Measurements from ENCODE around the gene ZNF433.

Gene ZNF433

DNA sequence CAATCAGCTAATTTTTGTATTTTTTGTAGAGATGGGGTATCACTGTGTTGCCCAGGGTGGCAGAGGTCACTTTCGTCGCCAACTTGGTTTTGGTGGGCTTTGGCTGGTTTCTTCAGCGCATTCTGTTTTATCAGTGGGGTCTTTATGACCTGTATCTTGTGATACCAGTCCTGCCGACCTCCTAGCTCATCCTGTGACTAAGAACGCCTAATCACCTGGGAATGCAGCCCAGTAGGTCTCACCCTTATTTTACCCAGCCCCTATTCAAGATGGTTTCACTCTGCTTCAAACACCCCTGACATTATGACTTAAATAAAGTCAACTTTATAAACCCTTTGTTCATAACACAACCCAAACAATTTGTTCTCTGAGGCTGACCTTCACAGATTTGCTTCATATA lies 20.3 kb upstream of the ZNF433 start:
- Histone ChIP-seq H3K9ac (ENCODE audit: insufficient read length, low read depth) (no peak overlapping the region), H3K27me3 (ENCODE audit: insufficient read depth, insufficient read length) (no peaks in the 10 kb centered on the region), H3K4me3 (ENCODE audit: insufficient read length, low read depth) (no peak overlapping the region), H3K4me1 (ENCODE audit: insufficient read depth, insufficient read length) (no peaks in the 10 kb centered on the region), H3K36me3 (ENCODE audit: insufficient read depth, insufficient read length, low read length) (no peaks in the 10 kb centered on the region), H3K9me3 (ENCODE audit: insufficient read depth, low read length) (no peaks in the 10 kb centered on the region)
- TF ChIP-seq ZNF274 (IDR thresholded peaks at IDR 0.05; ENCODE audit: low read depth, low read length) (no peak), YY1 (IDR thresholded peaks at IDR 0.05; ENCODE audit: insufficient read depth, insufficient read length) (no peak), SUZ12 (IDR thresholded peaks at IDR 0.05; ENCODE audit: extremely low read depth, insufficient read depth, insufficient read length) (no peak)
- DNase-seq (ENCODE audit: low read depth, low spot score): no peak

DNA sequence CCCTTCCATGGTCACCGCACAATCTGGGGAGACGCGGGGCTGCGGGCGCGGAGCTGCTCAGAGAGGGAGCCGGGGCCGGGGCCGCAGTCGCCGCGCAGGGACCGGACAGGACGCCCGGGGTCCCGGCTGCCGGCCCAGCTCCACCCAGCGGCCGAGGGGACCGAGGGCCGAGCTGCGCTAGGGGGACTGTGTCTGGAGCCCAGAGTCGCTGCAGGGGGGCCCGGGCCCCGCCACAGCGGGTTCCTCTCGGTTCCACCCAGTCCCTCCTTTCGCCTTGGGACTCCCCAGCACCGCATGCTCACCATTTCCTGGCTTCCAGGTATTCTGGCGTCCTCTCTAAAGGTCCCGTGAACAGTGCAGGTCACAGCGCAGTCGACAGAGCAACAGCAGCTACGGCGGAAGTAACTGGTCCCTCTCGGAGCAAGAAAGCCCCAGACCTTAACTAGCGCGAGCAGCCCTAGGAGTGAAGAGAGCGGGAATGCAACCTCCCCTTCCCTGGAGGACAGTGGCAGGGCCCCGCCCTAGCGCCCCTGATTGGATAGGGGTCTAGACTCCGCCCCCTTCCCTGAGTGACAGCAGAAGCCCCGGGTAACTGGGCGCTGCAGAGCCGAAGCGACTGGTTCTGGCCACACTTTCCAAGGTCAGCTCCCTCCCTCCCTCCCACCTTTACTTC lies 17.2 kb upstream of the ZNF433 start, which contains the start of gene ZNF878:
TSS of gene ZNF878 (minus strand) at position 465 of the 673 bp plus-strand sequence. CDS start at position 305, 160 bp downstream.
- no peaks in the 10 kb centered on the region for H3K36me3 ChIP-seq (ENCODE audit: insufficient read depth, insufficient read length, low read length)
- TF ChIP-seq YY1 (IDR thresholded peaks at IDR 0.05; ENCODE audit: insufficient read depth, insufficient read length) (no peak), ZNF274 (IDR thresholded peaks at IDR 0.05; ENCODE audit: low read depth, low read length) (no peak), SUZ12 (IDR thresholded peaks at IDR 0.05; ENCODE audit: extremely low read depth, insufficient read depth, insufficient read length) (no peak)
- H3K9ac ChIP-seq (ENCODE audit: insufficient read length, low read depth): peak within 1 kb of the TSS; percentile 90
- no peaks in the 10 kb centered on the region for H3K27me3 ChIP-seq (ENCODE audit: insufficient read depth, insufficient read length)
- DNase-seq (ENCODE audit: low read depth, low spot score): peak; percentile 98
- H3K9me3 ChIP-seq (ENCODE audit: insufficient read depth, low read length): peaks cover 6% of the 10 kb centered on the region
- peak within 1 kb of the TSS; percentile 73 for H3K4me3 ChIP-seq (ENCODE audit: insufficient read length, low read depth)
- H3K4me1 ChIP-seq (ENCODE audit: insufficient read depth, insufficient read length): no peaks in the 10 kb centered on the region

GRCh38 chr19:12052091-12052496 lies 16.6 kb upstream of the ZNF433 start:
- no peaks in the 10 kb centered on the region for H3K4me1 ChIP-seq (ENCODE audit: insufficient read depth, insufficient read length)
- TF ChIP-seq YY1 (IDR thresholded peaks at IDR 0.05; ENCODE audit: insufficient read depth, insufficient read length) (no peak), ZNF274 (IDR thresholded peaks at IDR 0.05; ENCODE audit: low read depth, low read length) (no peak), SUZ12 (IDR thresholded peaks at IDR 0.05; ENCODE audit: extremely low read depth, insufficient read depth, insufficient read length) (no peak)
- no peak for DNase-seq (ENCODE audit: low read depth, low spot score)
- peaks cover 1% of the 10 kb centered on the region for H3K36me3 ChIP-seq (ENCODE audit: insufficient read depth, insufficient read length, low read length)
- peak overlapping the region; percentile 90 for H3K9ac ChIP-seq (ENCODE audit: insufficient read length, low read depth)
- H3K27me3 ChIP-seq (ENCODE audit: insufficient read depth, insufficient read length): no peaks in the 10 kb centered on the region
- peaks cover 12% of the 10 kb centered on the region for H3K9me3 ChIP-seq (ENCODE audit: insufficient read depth, low read length)
- peak overlapping the region; percentile 73 for H3K4me3 ChIP-seq (ENCODE audit: insufficient read length, low read depth)

DNA sequence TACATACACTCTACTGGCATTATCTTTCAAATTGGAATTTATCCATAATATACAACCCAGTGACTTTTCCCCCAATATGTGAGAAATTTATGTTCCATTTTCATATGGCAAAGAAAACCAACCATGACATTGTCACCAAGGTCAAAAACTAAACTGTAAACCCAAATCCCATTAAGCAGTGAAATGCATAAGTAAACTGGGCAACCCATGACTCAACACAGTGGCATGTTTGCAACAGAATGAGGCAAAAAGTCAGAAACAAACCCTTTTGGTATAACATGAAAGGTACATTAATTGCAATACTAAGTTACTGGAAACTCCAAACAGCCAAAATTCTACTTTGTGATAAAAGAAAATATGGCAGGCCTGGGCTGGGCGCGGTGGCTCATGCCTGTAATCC lies 12.4 kb upstream of the ZNF433 start:
- H3K4me3 ChIP-seq (ENCODE audit: insufficient read length, low read depth): no peak overlapping the region
- DNase-seq (ENCODE audit: low read depth, low spot score): no peak
- peaks cover 37% of the 10 kb centered on the region for H3K36me3 ChIP-seq (ENCODE audit: insufficient read depth, insufficient read length, low read length)
- H3K27me3 ChIP-seq (ENCODE audit: insufficient read depth, insufficient read length): no peaks in the 10 kb centered on the region
- no peak overlapping the region for H3K9ac ChIP-seq (ENCODE audit: insufficient read length, low read depth)
- TF ChIP-seq ZNF274 (IDR thresholded peaks at IDR 0.05; ENCODE audit: low read depth, low read length): no peak
- no peak for TF ChIP-seq YY1 (IDR thresholded peaks at IDR 0.05; ENCODE audit: insufficient read depth, insufficient read length)
- TF ChIP-seq SUZ12 (IDR thresholded peaks at IDR 0.05; ENCODE audit: extremely low read depth, insufficient read depth, insufficient read length): no peak
- no peaks in the 10 kb centered on the region for H3K4me1 ChIP-seq (ENCODE audit: insufficient read depth, insufficient read length)
- peaks cover 54% of the 10 kb centered on the region for H3K9me3 ChIP-seq (ENCODE audit: insufficient read depth, low read length)

GRCh38 chr19:12043752-12044422 lies 8.4 kb upstream of the ZNF433 start:
- no peaks in the 10 kb centered on the region for H3K27me3 ChIP-seq (ENCODE audit: insufficient read depth, insufficient read length)
- DNase-seq (ENCODE audit: low read depth, low spot score): no peak
- peaks cover 75% of the 10 kb centered on the region for H3K9me3 ChIP-seq (ENCODE audit: insufficient read depth, low read length)
- no peak overlapping the region for H3K4me3 ChIP-seq (ENCODE audit: insufficient read length, low read depth)
- H3K36me3 ChIP-seq (ENCODE audit: insufficient read depth, insufficient read length, low read length): peaks cover 51% of the 10 kb centered on the region
- no peaks in the 10 kb centered on the region for H3K4me1 ChIP-seq (ENCODE audit: insufficient read depth, insufficient read length)
- H3K9ac ChIP-seq (ENCODE audit: insufficient read length, low read depth): no peak overlapping the region
- TF ChIP-seq YY1 (IDR thresholded peaks at IDR 0.05; ENCODE audit: insufficient read depth, insufficient read length) (no peak), ZNF274 (IDR thresholded peaks at IDR 0.05; ENCODE audit: low read depth, low read length) (peak; percentile 66), SUZ12 (IDR thresholded peaks at IDR 0.05; ENCODE audit: extremely low read depth, insufficient read depth, insufficient read length) (no peak)

- DNase-seq (ENCODE audit: low read depth, low spot score): no peak
- Histone ChIP-seq H3K9me3 (ENCODE audit: insufficient read depth, low read length) (peaks cover 71% of the 10 kb centered on the region), H3K36me3 (ENCODE audit: insufficient read depth, insufficient read length, low read length) (peaks cover 52% of the 10 kb centered on the region), H3K4me1 (ENCODE audit: insufficient read depth, insufficient read length) (no peaks in the 10 kb centered on the region), H3K27me3 (ENCODE audit: insufficient read depth, insufficient read length) (no peaks in the 10 kb centered on the region), H3K4me3 (ENCODE audit: insufficient read length, low read depth) (no peak overlapping the region), H3K9ac (ENCODE audit: insufficient read length, low read depth) (no peak overlapping the region)
- TF ChIP-seq YY1 (IDR thresholded peaks at IDR 0.05; ENCODE audit: insufficient read depth, insufficient read length) (no peak), SUZ12 (IDR thresholded peaks at IDR 0.05; ENCODE audit: extremely low read depth, insufficient read depth, insufficient read length) (no peak), ZNF274 (IDR thresholded peaks at IDR 0.05; ENCODE audit: low read depth, low read length) (no peak)
Measured at GRCh38 chr19:12042893-12043292, 7.4 kb upstream of the ZNF433 start.

DNA sequence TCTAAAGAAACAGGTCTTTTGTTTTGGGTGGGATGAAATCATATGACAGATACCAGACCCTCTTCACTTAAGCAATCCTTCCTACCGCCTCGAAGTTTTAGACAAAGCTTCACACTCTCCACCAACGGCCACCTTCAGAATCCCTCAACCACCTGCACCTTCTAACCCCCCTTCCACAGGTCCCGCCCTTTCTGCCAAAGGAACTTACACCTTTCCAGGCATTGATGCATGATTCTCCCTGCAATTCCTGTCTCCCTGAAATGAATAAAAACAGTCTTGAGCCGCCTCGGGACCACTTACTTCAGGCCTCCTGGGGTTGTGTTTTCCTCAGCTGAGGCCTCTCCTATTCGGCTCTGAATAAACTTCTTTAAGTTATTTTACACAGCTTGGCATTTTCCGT lies 859 bp downstream of the ZNF433 start:
- Histone ChIP-seq H3K9ac (ENCODE audit: insufficient read length, low read depth) (peak overlapping the region; percentile 92), H3K4me1 (ENCODE audit: insufficient read depth, insufficient read length) (no peaks in the 10 kb centered on the region), H3K9me3 (ENCODE audit: insufficient read depth, low read length) (no peaks in the 10 kb centered on the region), H3K36me3 (ENCODE audit: insufficient read depth, insufficient read length, low read length) (peaks cover 13% of the 10 kb centered on the region), H3K27me3 (ENCODE audit: insufficient read depth, insufficient read length) (no peaks in the 10 kb centered on the region), H3K4me3 (ENCODE audit: insufficient read length, low read depth) (no peak overlapping the region)
- no peak for DNase-seq (ENCODE audit: low read depth, low spot score)
- TF ChIP-seq YY1 (IDR thresholded peaks at IDR 0.05; ENCODE audit: insufficient read depth, insufficient read length) (no peak), SUZ12 (IDR thresholded peaks at IDR 0.05; ENCODE audit: extremely low read depth, insufficient read depth, insufficient read length) (no peak), ZNF274 (IDR thresholded peaks at IDR 0.05; ENCODE audit: low read depth, low read length) (no peak)
